Activated naive CD8-positive, alpha-beta T cell (primary cell): ENCODE data around the gene STAM2.
"Not testable (repeated sequence)": the region's sequence is repeated elsewhere in the genome, so short reads cannot be mapped to it uniquely, and the experiment has no call there.

Experiments used
- H3K27ac Mint-ChIP-seq: one replicate; pipeline ENCODE4 v1.8.0; 2021; ENCODE audit warnings: mixed read lengths
- H3K27me3 Mint-ChIP-seq: one replicate; pipeline ENCODE4 v1.8.0; 2021; ENCODE audit warnings: mixed read lengths
- H3K36me3 Mint-ChIP-seq: one replicate; pipeline ENCODE4 v1.8.0; 2021; ENCODE audit warnings: mixed read lengths
- H3K4me1 Mint-ChIP-seq: one replicate; pipeline ENCODE4 v1.8.0; 2021; ENCODE audit warnings: low read depth, mixed read lengths
- H3K4me3 Mint-ChIP-seq: one replicate; pipeline ENCODE4 v1.8.0; 2021; ENCODE audit warnings: mild to moderate bottlenecking, mixed read lengths
- H3K9me3 Mint-ChIP-seq: one replicate; pipeline ENCODE4 v1.8.0; 2021; ENCODE audit warnings: low read depth, mixed read lengths

Gene STAM2

DNA sequence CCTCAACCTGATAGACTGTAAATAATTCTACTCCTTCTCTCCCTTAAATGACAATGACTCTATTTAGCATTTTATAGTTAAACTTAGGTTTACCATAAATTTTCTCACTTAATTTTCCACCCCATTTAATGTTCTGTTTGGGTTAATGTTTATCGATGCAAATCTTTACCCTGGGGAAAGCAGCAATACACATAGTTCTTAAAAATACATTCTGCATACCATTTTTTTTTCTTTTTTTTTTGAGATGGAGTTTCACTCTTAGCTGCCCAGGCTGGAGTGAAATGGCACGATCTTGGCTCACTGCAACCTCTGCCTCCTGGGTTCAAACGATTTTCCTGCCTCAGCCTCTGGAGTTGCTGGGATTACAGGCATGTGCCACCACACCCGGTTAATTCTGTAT, 14.0 kb downstream of the STAM2 start:
- Mint-ChIP-seq H3K4me3 (no peak overlapping the region), H3K27me3 (no peaks in the 10 kb centered on the region), H3K9me3 (no peaks in the 10 kb centered on the region), H3K36me3 (peaks cover 12% of the 10 kb centered on the region), H3K4me1 (peaks cover 35% of the 10 kb centered on the region), H3K27ac (no peak overlapping the region)

GRCh38 chr2:152160378-152160777, 15.2 kb downstream of the STAM2 start:
- not testable (repeated sequence) for H3K27ac Mint-ChIP-seq, H3K4me3 Mint-ChIP-seq, H3K27me3 Mint-ChIP-seq, H3K9me3 Mint-ChIP-seq
- Mint-ChIP-seq H3K36me3 (peaks cover 12% of the 10 kb centered on the region), H3K4me1 (peaks cover 33% of the 10 kb centered on the region)

GRCh38 chr2:152157253-152157652, 18.3 kb downstream of the STAM2 start:
- peaks cover 15% of the 10 kb centered on the region for H3K36me3 Mint-ChIP-seq
- no peaks in the 10 kb centered on the region for H3K27me3 Mint-ChIP-seq
- H3K4me1 Mint-ChIP-seq: peaks cover 35% of the 10 kb centered on the region
- no peaks in the 10 kb centered on the region for H3K9me3 Mint-ChIP-seq
- H3K27ac Mint-ChIP-seq: no peak overlapping the region
- no peak overlapping the region for H3K4me3 Mint-ChIP-seq

DNA sequence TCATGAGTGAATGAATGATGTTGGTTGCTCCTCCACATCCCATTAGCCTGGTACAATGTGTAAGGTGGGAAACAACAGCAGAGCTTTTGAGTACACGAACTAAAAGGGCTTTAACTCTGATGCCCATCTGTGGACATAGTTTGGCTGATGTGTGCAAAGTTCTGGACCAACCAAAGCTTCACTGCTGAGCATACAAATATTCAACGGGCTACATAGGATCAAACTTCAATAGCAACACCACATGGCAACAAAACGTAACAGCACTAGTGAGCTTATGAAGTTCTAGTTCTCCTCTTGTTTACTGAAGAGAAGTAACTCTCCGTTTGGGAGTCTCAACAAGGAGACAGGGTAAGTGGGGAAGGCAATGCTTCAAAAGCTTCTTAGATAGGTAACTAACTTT, 20.4 kb downstream of the STAM2 start:
- Mint-ChIP-seq H3K27me3 (no peaks in the 10 kb centered on the region), H3K4me1 (peaks cover 33% of the 10 kb centered on the region), H3K27ac (no peak overlapping the region), H3K9me3 (no peaks in the 10 kb centered on the region), H3K36me3 (peaks cover 16% of the 10 kb centered on the region), H3K4me3 (no peak overlapping the region)

- peaks cover 16% of the 10 kb centered on the region for H3K36me3 Mint-ChIP-seq
- no peak overlapping the region for H3K27ac Mint-ChIP-seq
- H3K4me1 Mint-ChIP-seq: peaks cover 31% of the 10 kb centered on the region
- no peak overlapping the region for H3K4me3 Mint-ChIP-seq
- no peaks in the 10 kb centered on the region for H3K27me3 Mint-ChIP-seq
- H3K9me3 Mint-ChIP-seq: no peaks in the 10 kb centered on the region
These were observed 21.1 kb downstream of the STAM2 start for GRCh38 chr2:152154462-152154861.

GRCh38 chr2:152134488-152135280, 40.9 kb downstream of the STAM2 start:
- Mint-ChIP-seq H3K27ac (no peak overlapping the region), H3K4me3 (no peak overlapping the region), H3K9me3 (no peaks in the 10 kb centered on the region)

DNA sequence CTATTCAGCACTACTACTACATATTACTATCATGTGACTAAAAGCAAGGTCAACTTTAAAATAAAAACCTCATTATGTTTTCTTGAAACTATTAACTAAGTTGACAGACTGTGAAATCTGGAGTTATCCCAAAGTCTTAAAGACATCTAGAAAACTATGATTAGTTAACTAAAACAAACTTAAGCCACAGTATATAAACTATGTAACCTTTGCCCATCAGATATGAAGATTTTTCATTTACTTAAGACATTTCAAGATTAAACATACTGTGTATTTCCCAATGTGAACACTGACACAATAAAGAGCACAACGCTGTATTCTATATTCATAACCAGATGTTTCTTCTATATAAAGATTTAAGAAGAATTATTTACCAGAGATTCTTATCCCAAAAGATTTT, 43.3 kb downstream of the STAM2 start:
- Mint-ChIP-seq H3K9me3 (no peaks in the 10 kb centered on the region), H3K36me3 (peaks cover 17% of the 10 kb centered on the region), H3K4me3 (no peak overlapping the region), H3K27ac (no peak overlapping the region), H3K4me1 (peaks cover 8% of the 10 kb centered on the region), H3K27me3 (no peaks in the 10 kb centered on the region)

More at GRCh38 chr2:152134488-152135280, 40.9 kb downstream of the STAM2 start:
- peaks cover 15% of the 10 kb centered on the region for H3K36me3 Mint-ChIP-seq
- H3K4me1 Mint-ChIP-seq: peaks cover 8% of the 10 kb centered on the region
- no peaks in the 10 kb centered on the region for H3K27me3 Mint-ChIP-seq

DNA sequence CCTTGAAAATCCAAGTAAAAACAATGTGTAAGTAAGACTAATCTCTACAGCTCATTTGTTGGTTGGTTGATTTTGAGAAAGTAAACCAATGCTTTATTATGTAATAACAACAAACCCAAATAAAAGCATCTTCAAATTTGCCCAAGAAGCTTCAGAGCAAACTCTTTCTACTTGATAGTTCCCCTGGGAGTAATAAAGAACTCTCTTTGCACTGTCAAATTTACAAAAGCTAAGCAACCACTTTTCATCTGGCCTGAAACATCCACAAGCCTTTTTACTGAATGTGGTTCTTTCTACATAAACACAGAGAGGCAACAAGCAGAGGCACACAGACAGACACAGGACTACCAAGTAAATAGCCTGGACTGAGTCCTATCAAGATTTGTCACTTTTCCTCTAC, 47.9 kb downstream of the STAM2 start:
- H3K27ac Mint-ChIP-seq: no peak overlapping the region
- no peak overlapping the region for H3K4me3 Mint-ChIP-seq
- H3K36me3 Mint-ChIP-seq: peaks cover 18% of the 10 kb centered on the region
- H3K9me3 Mint-ChIP-seq: no peaks in the 10 kb centered on the region
- no peaks in the 10 kb centered on the region for H3K27me3 Mint-ChIP-seq
- no peaks in the 10 kb centered on the region for H3K4me1 Mint-ChIP-seq

DNA sequence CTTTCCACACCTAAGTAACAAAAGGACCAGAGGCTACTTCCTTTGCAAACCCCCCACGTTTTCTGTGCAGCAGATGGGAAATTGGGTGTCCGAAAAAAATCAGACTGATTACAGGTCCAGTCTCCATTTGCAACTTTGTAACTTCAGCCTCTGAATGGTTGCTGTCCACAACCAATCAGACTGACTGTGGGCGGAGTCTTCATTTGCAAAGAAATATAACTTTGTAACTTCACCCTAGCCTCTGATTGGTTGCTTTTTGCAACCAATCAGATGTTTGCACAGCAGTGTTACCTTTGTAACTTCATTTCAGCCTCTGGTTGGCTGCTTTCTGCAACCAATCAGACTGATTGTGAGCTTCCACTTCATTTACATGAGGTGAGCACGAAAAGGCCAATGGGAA, 48.9 kb downstream of the STAM2 start:
- Mint-ChIP-seq H3K36me3 (peaks cover 15% of the 10 kb centered on the region), H3K4me1 (no peaks in the 10 kb centered on the region), H3K27me3 (no peaks in the 10 kb centered on the region), H3K4me3 (no peak overlapping the region), H3K27ac (no peak overlapping the region), H3K9me3 (no peaks in the 10 kb centered on the region)

- Mint-ChIP-seq H3K4me1 (no peaks in the 10 kb centered on the region), H3K4me3 (no peak overlapping the region), H3K9me3 (no peaks in the 10 kb centered on the region), H3K36me3 (peaks cover 16% of the 10 kb centered on the region), H3K27me3 (no peaks in the 10 kb centered on the region), H3K27ac (no peak overlapping the region)
These were observed 53.4 kb downstream of the STAM2 start for GRCh38 chr2:152122161-152122560.

DNA sequence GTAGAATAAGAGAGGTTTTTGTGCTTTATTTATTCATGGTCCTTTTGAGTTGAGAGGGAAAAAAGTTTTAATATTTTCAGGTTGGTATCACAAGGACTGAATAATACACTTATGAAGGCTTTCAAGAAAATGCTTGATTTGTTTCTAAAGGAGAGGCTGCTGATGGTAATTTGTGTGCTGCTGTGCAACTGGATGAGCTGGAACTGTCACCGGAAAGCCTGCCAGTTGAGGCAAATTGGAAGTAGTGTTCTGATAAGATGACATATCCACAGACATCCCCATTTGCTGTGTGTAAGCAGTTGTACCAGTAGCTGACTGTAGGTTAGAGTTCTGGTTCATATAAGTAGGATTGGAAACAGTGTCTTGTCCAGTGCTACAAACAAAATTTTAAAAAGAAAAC, 55.1 kb downstream of the STAM2 start:
- H3K4me3 Mint-ChIP-seq: no peak overlapping the region
- H3K27me3 Mint-ChIP-seq: no peaks in the 10 kb centered on the region
- no peaks in the 10 kb centered on the region for H3K4me1 Mint-ChIP-seq
- H3K27ac Mint-ChIP-seq: no peak overlapping the region
- H3K36me3 Mint-ChIP-seq: peaks cover 14% of the 10 kb centered on the region
- H3K9me3 Mint-ChIP-seq: no peaks in the 10 kb centered on the region

DNA sequence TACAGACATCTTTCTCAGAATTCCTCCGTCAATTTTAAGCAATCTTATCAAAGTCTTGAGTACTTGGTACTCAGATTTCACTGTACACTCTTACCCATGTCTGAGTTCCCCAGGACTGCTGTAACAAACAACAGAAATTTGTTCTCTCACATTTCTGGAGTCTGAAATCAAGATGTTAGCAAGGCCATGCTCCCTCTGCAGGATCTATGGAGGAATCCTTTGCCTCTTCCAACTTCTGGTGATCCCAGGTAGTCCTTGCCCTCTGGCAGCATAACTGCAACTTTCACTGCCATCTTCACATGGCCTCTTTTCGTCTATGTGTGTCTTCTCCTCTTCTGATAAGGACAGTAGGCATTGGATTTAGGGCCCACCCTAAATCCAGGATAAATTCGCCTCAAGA, 59.6 kb downstream of the STAM2 start:
- Mint-ChIP-seq H3K27me3 (no peaks in the 10 kb centered on the region), H3K4me1 (no peaks in the 10 kb centered on the region), H3K27ac (no peak overlapping the region), H3K4me3 (no peak overlapping the region), H3K9me3 (no peaks in the 10 kb centered on the region), H3K36me3 (peaks cover 4% of the 10 kb centered on the region)

DNA sequence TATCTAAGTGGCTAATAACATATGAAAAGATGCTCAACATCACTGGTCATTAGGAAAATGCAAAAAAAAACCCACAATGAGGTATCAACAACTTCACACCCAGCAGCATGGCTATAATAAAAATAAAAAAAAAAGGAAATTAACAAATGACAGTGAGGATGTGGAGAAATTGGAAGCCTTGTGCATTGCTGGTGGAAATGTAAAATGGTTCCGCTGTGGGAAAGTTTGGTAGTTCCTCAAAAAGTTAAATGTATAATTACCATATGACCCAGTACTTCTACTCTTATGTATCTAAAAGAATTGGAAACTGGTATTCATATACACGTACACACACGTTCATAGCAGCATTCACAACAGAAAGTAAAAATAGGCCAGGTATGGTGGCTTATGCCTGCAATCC, 61.2 kb downstream of the STAM2 start:
- Mint-ChIP-seq H3K36me3 (no peaks in the 10 kb centered on the region), H3K9me3 (no peaks in the 10 kb centered on the region), H3K4me1 (no peaks in the 10 kb centered on the region), H3K4me3 (no peak overlapping the region), H3K27me3 (no peaks in the 10 kb centered on the region), H3K27ac (no peak overlapping the region)

DNA sequence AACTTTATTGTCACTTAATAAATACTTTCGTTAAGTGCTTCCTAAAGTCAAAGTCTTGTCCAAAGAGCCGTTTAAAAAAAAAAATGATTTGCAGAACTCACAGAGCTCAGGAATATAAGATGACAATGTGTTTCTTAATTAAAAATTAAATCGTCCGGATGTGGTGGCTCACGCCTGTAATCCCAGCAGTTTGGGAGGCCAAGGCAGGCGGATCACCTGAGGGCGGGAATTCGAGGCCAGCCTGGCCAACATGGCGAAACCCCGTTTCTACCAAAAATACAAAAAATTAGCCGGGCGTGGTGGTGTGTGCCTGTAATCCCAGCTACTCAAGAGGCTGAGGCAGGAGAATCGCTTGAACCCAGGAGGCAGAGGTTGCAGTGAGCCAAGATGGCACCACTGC, 68.4 kb downstream of the STAM2 start:
- not testable (repeated sequence) for H3K9me3 Mint-ChIP-seq, H3K4me3 Mint-ChIP-seq, H3K27me3 Mint-ChIP-seq, H3K4me1 Mint-ChIP-seq, H3K36me3 Mint-ChIP-seq, H3K27ac Mint-ChIP-seq

DNA sequence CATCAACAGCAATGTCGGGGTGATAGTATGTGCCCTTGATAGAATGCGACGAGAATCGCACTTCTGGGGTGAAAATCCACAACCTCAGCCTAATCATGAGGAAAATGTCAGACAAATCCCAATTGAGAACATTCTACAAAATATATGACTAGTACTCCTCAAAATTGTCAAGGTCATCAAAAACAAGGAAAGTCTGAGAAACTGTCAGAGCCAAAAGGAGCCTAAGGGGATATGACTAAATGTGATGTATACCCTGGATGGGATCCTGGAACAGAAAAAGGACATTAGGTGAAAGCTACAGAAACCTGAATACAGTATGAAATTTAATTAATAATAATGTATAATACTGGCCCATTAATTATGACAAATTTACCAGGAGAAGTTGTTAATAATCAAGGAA, 69.1 kb downstream of the STAM2 start:
- peaks cover 13% of the 10 kb centered on the region for H3K27me3 Mint-ChIP-seq
- H3K36me3 Mint-ChIP-seq: no peaks in the 10 kb centered on the region
- H3K27ac Mint-ChIP-seq: no peak overlapping the region
- no peaks in the 10 kb centered on the region for H3K4me1 Mint-ChIP-seq
- no peak overlapping the region for H3K4me3 Mint-ChIP-seq
- no peaks in the 10 kb centered on the region for H3K9me3 Mint-ChIP-seq

GRCh38 chr2:152103271-152103670, 72.3 kb downstream of the STAM2 start:
- no peaks in the 10 kb centered on the region for H3K9me3 Mint-ChIP-seq
- no peak overlapping the region for H3K27ac Mint-ChIP-seq
- peaks cover 6% of the 10 kb centered on the region for H3K4me1 Mint-ChIP-seq
- H3K4me3 Mint-ChIP-seq: no peak overlapping the region
- H3K36me3 Mint-ChIP-seq: no peaks in the 10 kb centered on the region
- peaks cover 27% of the 10 kb centered on the region for H3K27me3 Mint-ChIP-seq
